Suppressor macrophage treated with lipopolysaccharide for 1 hour (primary cell): ENCODE results near the gene CAMSAP2.
A peak's percentile ranks its signal among the peaks of the same experiment; 100 is the strongest.

Experiments used
- DNase-seq, 3 donors: peaks; one replicate each; pipeline ENCODE4 v3.0.0-alpha.2; 2020 to 2022

The CAMSAP2 gene

DNA sequence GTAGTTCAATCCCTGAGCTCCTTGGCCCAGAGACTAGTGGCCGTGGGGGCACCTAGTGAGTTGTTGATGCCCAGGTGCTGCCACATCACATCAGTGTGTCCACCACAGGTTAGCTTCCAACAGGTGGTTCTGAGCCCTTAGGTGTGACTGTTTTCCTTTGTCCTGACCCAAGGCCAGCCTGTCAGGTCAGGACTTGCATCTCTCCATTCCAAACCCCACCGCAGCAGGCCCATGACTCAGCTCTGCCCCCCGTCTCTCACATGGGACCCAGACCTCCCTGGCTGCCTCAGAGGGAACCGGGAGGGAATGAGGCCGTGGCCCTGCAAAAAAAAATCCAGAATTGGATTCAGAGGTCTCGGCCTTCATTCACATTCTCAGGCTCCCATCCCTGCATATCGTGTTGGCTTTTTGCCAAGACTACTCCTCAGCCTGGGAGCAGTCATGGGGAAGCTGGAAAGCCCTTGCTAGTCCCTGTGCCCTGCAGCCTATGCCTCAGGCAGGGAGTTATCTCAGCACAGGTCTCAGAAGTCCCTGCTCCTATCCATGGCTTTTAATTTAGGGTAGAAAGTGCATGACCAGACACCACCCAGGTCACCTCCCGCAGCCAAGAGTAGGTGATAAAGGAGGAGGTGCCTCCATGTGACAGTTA, 163.2 kb downstream of the CAMSAP2 start:
- DNase-seq: no peak

DNA sequence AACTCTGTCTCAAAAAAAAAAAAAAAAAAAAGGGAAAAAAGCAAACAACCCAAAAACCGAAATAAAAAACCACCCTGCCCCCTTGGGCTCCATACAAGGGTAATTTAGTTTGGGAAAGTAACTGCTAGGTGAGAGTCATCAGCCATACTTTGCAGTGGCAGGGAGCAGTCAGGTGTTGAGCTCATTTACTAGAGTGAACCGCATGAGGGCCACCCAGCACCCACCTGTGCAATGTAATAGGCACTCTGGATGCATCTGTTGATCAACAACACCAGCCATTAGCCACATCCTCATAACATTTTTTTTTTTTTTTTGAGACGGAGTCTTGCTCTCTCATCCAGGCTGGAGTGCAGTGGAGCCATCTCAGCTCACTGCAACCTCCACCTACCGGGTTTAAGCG, 165.1 kb downstream of the CAMSAP2 start:
- DNase-seq: no peak

GRCh38 chr1:200904772-200905171, 166.1 kb downstream of the CAMSAP2 start:
- DNase-seq: no peak

DNA sequence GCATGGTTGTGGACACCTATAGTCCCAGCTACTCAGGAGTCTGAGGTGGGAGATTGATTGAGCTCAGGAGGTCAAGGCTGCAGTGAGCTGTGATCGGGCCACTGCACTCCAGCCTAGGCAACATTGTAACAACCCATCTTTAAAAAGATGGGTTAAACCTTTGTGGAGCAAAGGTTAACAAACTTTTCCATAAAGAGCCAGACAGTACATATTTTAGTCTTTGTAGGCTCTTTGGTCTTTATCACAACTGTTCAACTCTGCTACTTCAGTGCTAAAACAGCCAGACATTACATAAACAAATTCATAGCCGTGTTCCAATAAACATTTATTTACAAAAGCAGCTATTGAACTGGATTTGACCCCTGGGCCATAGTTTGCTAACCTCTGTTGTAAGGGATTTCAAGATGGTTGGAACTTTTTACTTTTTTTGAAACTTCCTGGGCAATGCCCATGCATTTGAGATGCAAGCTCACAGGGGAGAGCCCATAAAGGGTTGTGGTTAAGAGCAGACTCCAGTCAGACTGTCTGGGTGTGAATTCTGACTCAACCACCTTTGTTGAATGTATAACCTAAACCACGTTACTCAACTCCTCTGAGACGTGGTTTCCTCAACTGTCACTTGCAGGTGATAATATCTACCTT, 166.8 kb downstream of the CAMSAP2 start:
- DNase-seq: no peak

- DNase-seq: no peak
These were observed 167.8 kb downstream of the CAMSAP2 start for GRCh38 chr1:200906491-200906890.

- DNase-seq: peak; percentile 77 to 87 (median 80)
These were observed 169.0 kb downstream of the CAMSAP2 start for GRCh38 chr1:200907611-200908097.

- no peak for DNase-seq
These were observed 169.6 kb downstream of the CAMSAP2 start for GRCh38 chr1:200908191-200908868.

GRCh38 chr1:200909071-200909470, 170.4 kb downstream of the CAMSAP2 start:
- DNase-seq: no peak

DNA sequence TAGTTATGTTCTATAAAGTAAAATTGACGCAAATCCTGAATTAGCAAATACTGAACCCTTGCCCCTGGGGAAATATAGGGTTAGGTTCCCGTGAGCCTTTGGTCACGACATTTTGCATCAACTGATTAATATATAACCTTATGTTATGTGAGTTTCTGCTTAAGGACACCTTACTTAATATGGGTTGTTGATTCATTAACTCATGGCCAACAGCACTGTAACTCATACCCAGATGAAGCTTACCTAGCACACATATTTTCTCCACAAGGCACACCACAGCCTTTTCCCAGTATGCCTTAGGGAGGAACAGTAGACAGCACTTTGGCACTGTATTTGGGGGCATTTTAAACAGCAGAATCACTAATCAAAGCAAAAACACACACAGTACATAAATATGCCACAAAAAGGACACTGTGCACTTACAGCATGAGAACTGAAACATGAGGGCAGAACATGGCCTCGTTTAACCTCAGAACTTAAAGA, 171.1 kb downstream of the CAMSAP2 start:
- DNase-seq: no peak
